Stimulated activated CD4-positive, alpha-beta T cell treated with anti-CD3 and anti-CD28 coated beads, Interleukin-15, amount 100 ng/mL, for 48 hours (primary cell): Measurements from ENCODE around the gene LHFPL6.

Source experiments
- DNase-seq, 2 donors: peaks; one replicate each; pipeline ENCODE4 v3.0.0-alpha.2; 2020; ENCODE audit warnings: low read depth in 2 of 2

Gene LHFPL6

GRCh38 chr13:39596176-39596575, 6.8 kb downstream of the LHFPL6 start:
- DNase-seq = no peak

DNA sequence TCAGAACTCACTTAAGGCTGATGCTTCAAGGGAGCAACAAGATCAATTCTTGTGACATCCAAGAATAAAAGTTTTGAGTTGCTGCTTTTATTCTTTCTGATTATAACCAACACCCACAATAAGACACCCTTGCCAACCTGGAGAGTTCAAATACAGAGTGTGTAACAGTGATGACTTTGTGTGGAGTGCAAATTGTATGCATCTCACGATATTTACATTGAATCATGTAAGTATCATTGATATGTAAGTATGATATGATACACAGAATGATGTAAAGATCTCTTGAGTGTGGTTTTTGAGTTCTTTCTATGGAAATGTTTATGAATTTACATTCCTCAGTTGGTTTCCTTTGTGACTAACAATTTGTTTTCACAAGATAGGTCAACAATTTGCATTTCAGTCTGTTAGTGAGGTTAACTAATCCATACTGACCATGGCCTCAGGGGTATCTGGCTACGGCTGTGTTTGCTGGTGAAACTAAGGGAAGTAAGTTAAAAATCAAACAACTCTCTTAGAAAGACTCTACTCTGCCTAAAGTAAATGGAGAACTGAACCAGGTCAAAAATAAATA, 12.4 kb downstream of the LHFPL6 start:
- no peak for DNase-seq

GRCh38 chr13:39588384-39588783, 14.6 kb downstream of the LHFPL6 start:
- no peak for DNase-seq

GRCh38 chr13:39587939-39588338, 15.1 kb downstream of the LHFPL6 start:
- DNase-seq = no peak

GRCh38 chr13:39586958-39587605, 15.9 kb downstream of the LHFPL6 start:
- DNase-seq = no peak

- no peak for DNase-seq
Observed at GRCh38 chr13:39586151-39586550, 16.8 kb downstream of the LHFPL6 start.

GRCh38 chr13:39585219-39585618, 17.8 kb downstream of the LHFPL6 start:
- no peak for DNase-seq

GRCh38 chr13:39580881-39581575, 22.0 kb downstream of the LHFPL6 start:
- no peak for DNase-seq

DNA sequence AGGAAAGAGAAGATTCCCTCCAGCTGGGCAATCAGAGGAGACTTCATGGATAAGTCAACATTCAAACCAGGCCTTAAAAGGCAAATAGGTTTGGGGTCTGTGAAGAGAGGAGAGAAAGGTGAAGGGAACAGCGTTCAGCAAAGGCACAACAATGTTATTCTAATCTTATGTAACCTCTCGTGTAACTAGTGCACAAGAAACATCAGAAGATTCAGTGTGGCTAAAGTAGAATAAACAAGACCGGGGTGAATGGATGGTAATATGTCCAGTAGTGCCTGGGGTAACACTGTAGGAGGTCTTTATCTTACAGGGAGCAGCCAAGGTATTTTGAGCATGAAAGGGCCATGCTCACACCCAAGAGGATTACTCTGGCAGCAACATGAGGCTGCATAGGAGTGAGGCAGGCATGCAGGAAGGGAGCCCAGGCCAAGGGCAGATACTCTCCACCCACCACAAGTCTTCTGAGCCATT, 24.1 kb downstream of the LHFPL6 start:
- no peak for DNase-seq

DNA sequence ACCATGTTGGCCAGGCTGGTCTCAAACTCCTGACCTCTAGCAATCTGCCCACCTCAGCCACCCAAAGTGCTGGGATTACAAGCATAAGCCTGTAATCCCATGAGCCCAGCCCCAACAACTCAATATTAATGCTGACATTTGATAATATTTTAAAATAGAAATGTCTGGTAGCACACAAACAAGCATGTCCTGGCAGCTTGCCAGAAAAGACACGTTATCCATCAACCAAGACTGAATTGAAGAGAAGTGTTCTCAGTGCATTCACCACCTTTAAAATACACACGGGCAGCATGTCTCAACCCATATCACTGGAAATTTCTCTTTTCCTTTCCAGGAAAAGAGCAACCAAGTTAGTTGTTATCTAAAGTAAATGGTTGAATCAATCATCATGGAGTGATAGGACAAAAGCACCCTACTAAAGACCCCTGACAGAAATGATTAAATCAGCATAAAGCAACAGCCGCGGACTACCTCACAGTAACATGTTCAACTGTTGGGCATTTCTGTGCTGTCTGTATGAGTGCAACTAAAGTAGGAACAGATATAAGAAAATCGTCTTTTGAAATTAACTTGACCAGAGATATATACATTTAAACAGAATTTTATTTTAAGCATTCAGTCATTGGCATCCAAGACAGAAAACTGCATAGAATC, 25.0 kb downstream of the LHFPL6 start:
- DNase-seq = no peak

DNA sequence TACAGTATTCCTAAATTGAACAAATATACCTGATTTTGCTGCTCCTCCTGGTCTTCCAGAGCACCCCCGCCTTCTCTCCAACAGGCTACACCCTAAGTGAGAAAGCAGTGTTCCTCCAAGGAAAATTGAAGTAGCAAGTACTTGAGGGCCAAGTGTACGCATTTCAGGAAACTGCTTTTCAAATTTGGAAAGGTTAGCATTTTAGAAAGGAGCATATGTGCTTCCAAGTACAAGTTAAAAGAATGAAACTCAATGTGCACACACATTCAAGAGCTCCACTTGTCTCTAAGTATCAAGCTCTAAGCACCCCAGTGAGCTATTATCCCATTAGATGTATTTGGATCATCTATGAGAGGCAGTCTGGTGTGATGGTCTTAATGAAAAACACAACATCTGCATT, 25.8 kb downstream of the LHFPL6 start:
- DNase-seq = no peak

DNA sequence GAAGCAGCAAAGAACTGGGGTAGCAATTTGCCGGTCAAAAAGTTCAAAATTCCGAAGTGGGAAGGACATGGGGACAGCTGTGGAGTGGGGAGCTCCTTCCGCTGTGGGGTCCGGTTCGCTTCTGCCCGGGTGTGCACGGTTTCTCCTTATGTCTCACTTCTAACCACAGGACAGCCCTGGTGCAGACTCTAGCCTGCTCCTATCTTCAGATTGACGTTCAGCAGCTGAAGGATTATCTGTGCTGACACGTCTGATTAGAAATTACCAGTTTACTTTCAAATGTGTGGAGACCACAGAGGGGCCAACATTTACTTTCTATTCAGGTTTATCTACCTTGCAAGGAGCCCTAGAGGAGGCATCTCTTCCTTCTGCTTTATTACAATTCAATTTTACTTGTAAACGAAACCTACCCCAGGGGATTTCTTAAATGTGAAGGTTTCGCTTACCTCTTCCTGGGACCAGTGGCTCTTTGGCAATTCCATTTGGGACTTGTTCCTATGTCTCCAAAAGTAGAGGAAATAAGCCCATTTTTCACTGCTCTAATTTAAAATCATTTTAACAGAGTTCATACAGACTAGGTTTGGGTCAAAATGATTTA, 27.3 kb downstream of the LHFPL6 start:
- no peak for DNase-seq

DNA sequence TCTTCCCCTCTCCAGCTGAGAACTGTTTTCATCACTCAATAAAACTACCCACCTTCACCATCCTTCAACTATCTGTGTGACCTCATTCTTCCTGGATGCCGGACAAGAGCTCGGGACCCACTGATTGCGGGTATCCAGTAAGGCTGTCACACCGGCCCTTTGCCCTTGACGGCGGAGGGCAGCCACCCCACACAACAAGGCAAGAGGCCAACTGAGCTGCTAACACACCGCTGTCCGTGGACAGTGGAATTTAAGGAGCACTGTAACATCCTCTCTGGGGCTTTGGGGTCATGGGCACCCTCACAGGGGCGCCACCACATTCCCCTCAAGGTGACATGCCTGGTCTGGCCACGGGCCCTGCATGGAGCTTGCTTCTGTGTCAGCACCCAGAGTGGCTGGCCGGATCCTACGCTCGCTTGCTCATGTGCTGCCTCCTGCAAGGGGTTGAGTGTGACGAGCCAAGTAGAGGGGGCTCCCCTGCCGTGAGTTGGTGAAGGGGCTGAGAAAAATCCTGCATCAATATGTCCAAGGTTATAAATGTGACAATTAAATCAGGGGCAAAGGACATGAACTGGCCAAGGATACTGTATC, 31.4 kb downstream of the LHFPL6 start:
- DNase-seq = no peak

DNA sequence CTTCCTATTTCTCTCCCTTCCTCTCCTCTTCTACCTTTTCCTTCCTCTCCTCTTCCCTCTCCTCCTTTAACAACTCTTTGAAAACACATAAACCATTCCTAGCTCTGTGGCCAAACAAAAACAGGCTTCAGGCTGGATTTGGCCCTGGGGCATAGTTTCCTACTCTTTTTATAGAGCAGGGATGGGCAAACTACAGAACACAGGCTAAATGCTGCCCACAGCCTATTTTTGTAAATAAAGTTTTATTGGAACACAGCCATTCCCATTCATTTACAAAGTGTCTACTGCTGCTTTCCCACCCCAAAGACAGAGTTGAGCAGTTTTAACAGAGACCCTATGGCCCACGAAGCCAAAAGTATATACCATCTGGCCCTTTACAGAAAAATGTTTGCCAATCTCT, 35.4 kb downstream of the LHFPL6 start:
- DNase-seq = no peak

DNA sequence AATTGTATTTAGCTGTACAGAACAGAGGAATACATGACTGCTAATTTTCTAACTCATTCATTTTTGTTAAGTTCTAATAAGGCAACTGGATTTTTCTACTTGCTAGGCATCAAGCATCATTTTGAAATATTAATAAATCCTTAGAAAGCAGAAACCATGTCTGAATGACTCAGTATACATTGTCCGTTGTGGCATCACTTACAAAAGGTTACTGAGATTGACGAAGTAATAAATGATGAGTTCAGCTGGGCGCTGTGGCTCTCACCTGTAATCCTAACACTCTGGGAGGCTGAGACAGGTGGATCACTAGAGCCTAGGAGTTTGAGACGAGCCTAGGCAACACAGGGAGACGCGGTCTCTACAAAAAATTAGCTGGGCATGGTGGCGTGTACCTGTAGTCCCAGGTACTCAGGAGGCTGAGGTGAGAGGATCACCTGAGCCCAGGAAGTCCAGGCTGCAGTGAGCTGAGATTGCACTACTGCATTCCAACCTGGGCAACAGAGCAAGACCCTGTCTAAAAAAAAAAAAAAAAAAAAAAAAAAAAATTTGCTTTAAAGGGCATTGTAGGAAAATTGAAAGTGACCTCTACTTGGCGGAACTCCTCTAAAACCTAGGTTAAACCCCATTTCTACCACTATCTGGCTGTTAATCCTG, 36.6 kb downstream of the LHFPL6 start:
- no peak for DNase-seq

DNA sequence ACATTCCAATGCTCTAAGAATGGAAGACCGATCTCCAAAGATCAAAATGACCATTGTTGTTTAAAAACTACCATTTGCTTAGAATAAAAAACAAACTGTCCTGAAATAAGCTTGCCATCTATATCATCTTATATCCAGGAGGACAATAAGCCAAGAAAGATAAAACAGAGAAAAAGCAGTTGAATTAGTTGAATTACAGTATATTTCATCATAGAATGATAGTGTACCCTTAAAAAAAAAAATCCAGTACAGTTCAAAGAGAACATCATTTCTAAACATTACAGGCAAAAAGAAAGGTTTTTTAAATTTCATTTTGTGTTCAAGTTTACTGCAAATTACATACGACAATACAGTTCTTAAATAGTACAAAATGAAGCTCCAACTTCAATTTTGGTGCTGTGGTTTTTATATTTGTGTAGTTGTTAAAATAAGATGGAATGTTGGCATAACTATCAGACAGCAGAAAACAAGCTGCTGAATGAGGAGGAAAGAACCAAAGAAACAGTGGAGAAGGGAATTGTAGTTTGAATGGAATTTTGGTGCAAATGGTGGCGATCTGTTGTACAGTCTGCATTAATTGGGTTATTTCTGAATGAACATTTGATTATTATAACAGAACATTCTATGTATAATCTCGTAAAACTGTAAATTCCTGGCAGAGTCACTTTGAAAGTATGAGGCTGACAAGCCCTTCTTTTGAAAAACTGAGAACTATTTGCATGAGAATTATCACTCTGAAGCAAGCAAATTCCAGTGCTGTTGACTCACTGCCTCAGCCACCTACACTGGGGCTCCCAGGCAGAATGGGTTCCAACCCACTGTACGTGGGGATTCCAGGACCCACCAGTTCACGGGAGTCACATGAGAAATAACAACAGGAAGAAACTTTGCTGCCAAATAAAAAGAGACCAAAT, 37.7 kb downstream of the LHFPL6 start:
- DNase-seq = no peak

GRCh38 chr13:39563470-39563735, 39.6 kb downstream of the LHFPL6 start:
- DNase-seq = no peak

- no peak for DNase-seq
Observed at GRCh38 chr13:39561971-39562370, 41.0 kb downstream of the LHFPL6 start.

DNA sequence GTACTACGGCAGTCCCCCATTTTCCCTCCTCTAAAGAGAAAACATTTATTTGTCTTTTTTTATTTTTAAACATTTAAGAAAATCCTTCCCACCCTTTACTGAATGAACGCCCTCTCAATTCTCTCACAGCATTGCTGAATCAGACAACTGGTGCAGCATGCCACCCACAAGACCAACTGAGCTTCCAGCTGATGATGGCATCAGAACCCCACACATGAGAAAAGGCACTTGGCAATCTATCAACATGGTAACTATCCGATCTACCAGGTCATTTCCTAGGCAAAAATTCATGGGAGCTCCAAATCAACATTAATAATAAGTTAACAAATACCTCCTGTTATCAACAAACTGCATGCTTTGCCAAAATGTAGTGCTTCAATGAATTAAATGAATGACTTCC, 43.1 kb downstream of the LHFPL6 start:
- no peak for DNase-seq

DNA sequence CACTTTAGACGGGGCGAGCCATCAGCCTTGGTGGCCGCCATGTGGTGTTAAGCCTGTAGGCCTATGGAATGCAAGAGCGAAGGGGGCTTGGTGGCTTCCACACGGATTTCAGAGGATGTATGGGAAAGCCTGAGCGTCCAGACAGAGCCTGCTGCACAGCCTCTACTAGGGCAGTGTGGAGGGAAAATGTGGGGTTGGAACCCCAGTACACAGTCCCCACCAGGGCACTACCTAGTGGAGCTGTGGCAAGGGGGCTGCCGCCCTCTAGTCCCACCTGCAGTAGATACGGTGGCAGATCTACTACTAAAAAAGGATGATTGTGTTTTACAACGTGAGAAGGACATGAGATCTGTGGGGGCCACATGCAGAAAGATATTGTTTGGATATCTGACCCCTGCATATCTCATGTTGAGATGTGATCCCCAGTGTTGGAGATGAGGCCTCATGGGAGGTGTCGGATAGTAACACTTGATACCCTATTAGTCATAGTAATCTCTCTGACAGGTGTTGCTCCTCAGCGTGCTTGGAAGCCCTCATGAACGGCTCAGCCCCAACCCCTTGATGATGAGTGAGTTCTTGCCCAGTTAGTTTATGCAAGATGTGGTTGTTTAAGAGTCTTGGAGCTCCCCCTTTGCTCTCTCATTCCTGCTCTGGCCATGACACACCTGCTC, 45.6 kb downstream of the LHFPL6 start:
- no peak for DNase-seq
